ENCODE data around the gene IDH3G.

DNA sequence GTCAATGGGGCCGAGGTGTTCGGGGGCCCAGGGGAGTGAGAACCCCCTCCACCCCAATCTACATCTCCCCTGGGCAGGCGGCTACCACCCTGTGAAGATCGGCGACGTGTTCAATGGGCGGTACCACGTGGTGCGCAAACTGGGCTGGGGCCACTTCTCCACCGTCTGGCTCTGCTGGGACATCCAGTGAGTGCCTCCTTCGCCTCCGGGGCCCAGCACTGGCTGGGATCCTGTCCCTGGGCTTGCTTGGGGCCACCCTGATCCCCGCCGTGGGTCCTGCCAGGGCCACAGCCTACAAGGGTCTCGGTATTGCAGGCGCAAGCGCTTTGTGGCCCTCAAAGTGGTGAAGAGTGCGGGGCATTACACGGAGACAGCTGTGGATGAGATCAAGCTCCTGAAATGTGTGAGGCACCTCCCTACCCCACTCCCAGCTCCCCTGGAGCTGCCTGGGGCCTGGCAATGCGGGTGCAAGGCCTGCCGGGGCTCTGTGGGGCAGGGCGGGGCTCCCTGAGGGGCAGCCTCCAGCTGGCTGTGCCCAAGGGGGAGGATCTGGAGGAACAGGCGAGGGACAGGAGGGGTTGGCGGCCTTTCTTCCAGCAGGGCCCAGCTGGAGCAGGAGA is 12.6 kb downstream of the IDH3G start:
- TF ChIP-seq ZNF384 (IDR thresholded peaks at IDR 0.05) (no peak), HDGF (IDR thresholded peaks at IDR 0.05; ENCODE audit: borderline replicate concordance) (no peak), ARNT (IDR thresholded peaks at IDR 0.05) (no peak), FOXK2 (IDR thresholded peaks at IDR 0.05) (no peak), FOXA1 (IDR thresholded peaks at IDR 0.05) (no peak), SP1 (IDR thresholded peaks at IDR 0.05) (no peak), ELF4 (IDR thresholded peaks at IDR 0.05) (no peak), BHLHE40 (IDR thresholded peaks at IDR 0.05; ENCODE audit: borderline replicate concordance) (no peak), FOXM1 (IDR thresholded peaks at IDR 0.05; ENCODE audit: borderline replicate concordance) (no peak), SUZ12 (IDR thresholded peaks at IDR 0.05) (no peak), CTBP1 (IDR thresholded peaks at IDR 0.05; ENCODE audit: borderline replicate concordance) (no peak), NFRKB (IDR thresholded peaks at IDR 0.05) (no peak), LEF1 (IDR thresholded peaks at IDR 0.05; ENCODE audit: borderline replicate concordance) (no peak)
- TF ChIP-seq, protein P1, sequence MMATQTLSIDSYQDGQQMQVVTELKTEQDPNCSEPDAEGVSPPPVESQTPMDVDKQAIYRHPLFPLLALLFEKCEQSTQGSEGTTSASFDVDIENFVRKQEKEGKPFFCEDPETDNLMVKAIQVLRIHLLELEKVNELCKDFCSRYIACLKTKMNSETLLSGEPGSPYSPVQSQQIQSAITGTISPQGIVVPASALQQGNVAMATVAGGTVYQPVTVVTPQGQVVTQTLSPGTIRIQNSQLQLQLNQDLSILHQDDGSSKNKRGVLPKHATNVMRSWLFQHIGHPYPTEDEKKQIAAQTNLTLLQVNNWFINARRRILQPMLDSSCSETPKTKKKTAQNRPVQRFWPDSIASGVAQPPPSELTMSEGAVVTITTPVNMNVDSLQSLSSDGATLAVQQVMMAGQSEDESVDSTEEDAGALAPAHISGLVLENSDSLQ (IDR thresholded peaks at IDR 0.05) = no peak
